ENCODE results near the gene CROT. TPM values are rescaled to one million over a fixed set of nuclear protein-coding genes. Genes with fewer than 3 reads are reported as not detected.

Gene CROT, protein sequence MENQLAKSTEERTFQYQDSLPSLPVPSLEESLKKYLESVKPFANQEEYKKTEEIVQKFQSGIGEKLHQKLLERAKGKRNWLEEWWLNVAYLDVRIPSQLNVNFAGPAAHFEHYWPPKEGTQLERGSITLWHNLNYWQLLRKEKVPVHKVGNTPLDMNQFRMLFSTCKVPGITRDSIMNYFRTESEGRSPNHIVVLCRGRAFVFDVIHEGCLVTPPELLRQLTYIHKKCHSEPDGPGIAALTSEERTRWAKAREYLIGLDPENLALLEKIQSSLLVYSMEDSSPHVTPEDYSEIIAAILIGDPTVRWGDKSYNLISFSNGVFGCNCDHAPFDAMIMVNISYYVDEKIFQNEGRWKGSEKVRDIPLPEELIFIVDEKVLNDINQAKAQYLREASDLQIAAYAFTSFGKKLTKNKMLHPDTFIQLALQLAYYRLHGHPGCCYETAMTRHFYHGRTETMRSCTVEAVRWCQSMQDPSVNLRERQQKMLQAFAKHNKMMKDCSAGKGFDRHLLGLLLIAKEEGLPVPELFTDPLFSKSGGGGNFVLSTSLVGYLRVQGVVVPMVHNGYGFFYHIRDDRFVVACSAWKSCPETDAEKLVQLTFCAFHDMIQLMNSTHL
- total RNA-seq (23.2 TPM), polyA plus RNA-seq (ENCODE audit: insufficient read depth, low read depth, low replicate concordance) (17.0 TPM)
- long read RNA-seq, donor 1, partial matches to known transcripts = 0 of 3 reads
- long read RNA-seq, donor 1, other reads (novel, unspliced or antisense) = 0 of 3 reads
- long read RNA-seq, donor 2, partial matches to known transcripts = 0 of 3 reads
- long read RNA-seq, donor 2, other reads (novel, unspliced or antisense) = 0 of 3 reads
- long read RNA-seq, donor 3, transcript CROT-201 (18 exons, 3,175 nt) = minor isoform, 5 of 13 reads
- long read RNA-seq, donor 3, transcript CROT-202 (4 exons, 1,213 nt) = major isoform, 7 of 13 reads
- long read RNA-seq, donor 3, partial matches to known transcripts = 0 of 13 reads
- long read RNA-seq, donor 3, other reads (novel, unspliced or antisense) = 0 of 13 reads
- long read RNA-seq, donor 4, partial matches to known transcripts = 0 of 3 reads
- long read RNA-seq, donor 4, other reads (novel, unspliced or antisense) = 0 of 3 reads
- long read RNA-seq, donor 5 = 0 reads
- long read RNA-seq, donor 6, transcript CROT-202 (4 exons, 1,213 nt) = major isoform, 5 of 17 reads
- long read RNA-seq, donor 6, partial matches to known transcripts = 8 of 17 reads
- long read RNA-seq, donor 6, other reads (novel, unspliced or antisense) = 0 of 17 reads
- long read RNA-seq, donor 7, transcript CROT-201 (18 exons, 3,175 nt) = major isoform, 7 of 10 reads
- long read RNA-seq, donor 7, partial matches to known transcripts = 2 of 10 reads
- long read RNA-seq, donor 7, other reads (novel, unspliced or antisense) = 1 of 10 reads
- long read RNA-seq, donor 8, partial matches to known transcripts = 0 of 5 reads
- long read RNA-seq, donor 8, other reads (novel, unspliced or antisense) = 0 of 5 reads
- long read RNA-seq, donor 9, partial matches to known transcripts = 0 of 2 reads
- long read RNA-seq, donor 9, other reads (novel, unspliced or antisense) = 0 of 2 reads
- long read RNA-seq, donor 10, partial matches to known transcripts = 0 of 4 reads
- long read RNA-seq, donor 10, other reads (novel, unspliced or antisense) = 0 of 4 reads

DNA sequence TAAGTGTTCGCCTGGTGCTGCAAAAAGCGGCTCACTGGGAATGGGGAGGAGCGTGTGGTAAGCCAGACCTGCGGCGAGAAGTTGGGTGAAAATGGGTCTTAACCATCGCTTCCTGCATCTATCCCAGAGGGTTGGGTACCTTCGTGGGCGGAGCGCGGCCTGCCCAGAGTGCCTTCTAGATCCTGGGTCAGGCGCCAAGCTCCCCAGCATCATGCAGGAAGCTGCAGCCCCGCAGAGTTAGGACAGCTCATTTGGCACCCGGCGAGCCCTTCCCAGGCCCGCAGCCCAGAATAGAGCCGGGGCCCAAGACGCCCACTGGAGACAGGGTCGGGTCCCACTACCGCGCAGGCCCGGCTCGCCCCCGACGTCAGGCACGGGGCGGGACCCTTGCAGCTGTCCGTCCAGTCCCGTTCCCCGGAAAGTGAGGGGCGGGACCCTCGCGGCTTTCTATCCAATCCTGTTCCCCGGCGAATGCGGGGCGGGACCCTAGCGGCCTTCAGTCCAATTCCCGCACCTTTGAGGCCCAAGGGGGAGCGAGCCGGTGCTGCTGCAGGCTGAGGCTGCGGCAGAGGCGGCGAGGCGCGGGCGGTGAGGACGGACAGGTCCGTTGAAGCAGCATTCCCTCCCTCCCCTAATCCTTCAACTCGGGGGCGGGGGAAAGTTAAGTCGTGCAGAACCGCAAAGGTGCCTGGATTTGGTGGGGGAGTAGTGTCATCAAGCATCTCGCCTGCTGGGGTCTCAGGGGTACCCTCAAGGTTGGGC is at the start of gene CROT:
Gene CROT, plus strand, starts transcription at position 499 of the 762 bp plus-strand sequence. CDS start 3,405 bp downstream, outside the sequence.
- peak within 1 kb of the TSS; percentile 78 to 81 (median 79) for H3K9ac ChIP-seq (ENCODE audit: low read length in 3 of 3)
- H3K36me3 ChIP-seq (ENCODE audit: control insufficient read depth in 2 of 3, insufficient read depth in 3 of 3, low read length in 3 of 3) = peaks cover 0 to 4% (median 0%) of the 10 kb centered on the region in 3 donors
- intact Hi-C loops (cut with DNase I) = no loop called here
- no peak for TF ChIP-seq CTCF (IDR thresholded peaks at IDR 0.05; ENCODE audit: borderline replicate concordance, extremely low read depth, insufficient read depth)
- H3K27ac ChIP-seq (ENCODE audit: low read depth in 2 of 2, low read length in 2 of 2) = peak within 1 kb of the TSS; percentile 73 to 79
- H3K4me1 ChIP-seq (ENCODE audit: control insufficient read depth in 2 of 3, insufficient read depth in 2 of 3, low read depth in 1 of 3, low read length in 3 of 3) = peaks cover 2 to 6% (median 3%) of the 10 kb centered on the region in 3 donors
- H3K9me3 ChIP-seq (ENCODE audit: control insufficient read depth in 2 of 3, insufficient read depth in 1 of 3, low read length in 3 of 3) = no peaks in the 10 kb centered on the region
- no peaks in the 10 kb centered on the region for H3K27me3 ChIP-seq (ENCODE audit: control insufficient read depth, insufficient read depth, low read length)
- H3K4me3 ChIP-seq (ENCODE audit: low read length in 3 of 3) = peak within 1 kb of the TSS; percentile 84 to 91 (median 90)
- peak; percentile 97 to 99 (median 98) for DNase-seq
- FAIRE-seq = peak; percentile 80

- no peak overlapping the region for H3K27ac ChIP-seq (ENCODE audit: low read depth in 2 of 2, low read length in 2 of 2)
- no peak overlapping the region for H3K9ac ChIP-seq (ENCODE audit: low read length in 3 of 3)
- intact Hi-C loops (cut with DNase I) = no loop called here
- H3K4me3 ChIP-seq (ENCODE audit: low read length in 3 of 3) = no peak overlapping the region
- TF ChIP-seq CTCF (IDR thresholded peaks at IDR 0.05; ENCODE audit: borderline replicate concordance, extremely low read depth, insufficient read depth) = no peak
- DNase-seq (no peak), FAIRE-seq (no peak)
- no peaks in the 10 kb centered on the region for H3K36me3 ChIP-seq (ENCODE audit: control insufficient read depth in 2 of 3, insufficient read depth in 3 of 3, low read length in 3 of 3)
- H3K9me3 ChIP-seq (ENCODE audit: control insufficient read depth in 2 of 3, insufficient read depth in 1 of 3, low read length in 3 of 3) = no peaks in the 10 kb centered on the region
- no peaks in the 10 kb centered on the region for H3K27me3 ChIP-seq (ENCODE audit: control insufficient read depth, insufficient read depth, low read length)
- no peaks in the 10 kb centered on the region for H3K4me1 ChIP-seq (ENCODE audit: control insufficient read depth in 2 of 3, insufficient read depth in 2 of 3, low read depth in 1 of 3, low read length in 3 of 3)
Observed at GRCh38 chr7:87300756-87301155, 44.7 kb upstream of the CROT start.

Measured in kidney (tissue), 22 donors.